GM12801 (cell line): ENCODE measurements around the gene DCK.

Source experiments
- TF ChIP-seq, protein P1 (sequence below): IDR thresholded peaks from one replicate; pipeline ENCODE4 v1.5.1; 2011; ENCODE audit warnings: control low read depth; ENCODE audit not compliant: insufficient read length; ENCODE audit errors: extremely low read depth

Gene DCK

DNA sequence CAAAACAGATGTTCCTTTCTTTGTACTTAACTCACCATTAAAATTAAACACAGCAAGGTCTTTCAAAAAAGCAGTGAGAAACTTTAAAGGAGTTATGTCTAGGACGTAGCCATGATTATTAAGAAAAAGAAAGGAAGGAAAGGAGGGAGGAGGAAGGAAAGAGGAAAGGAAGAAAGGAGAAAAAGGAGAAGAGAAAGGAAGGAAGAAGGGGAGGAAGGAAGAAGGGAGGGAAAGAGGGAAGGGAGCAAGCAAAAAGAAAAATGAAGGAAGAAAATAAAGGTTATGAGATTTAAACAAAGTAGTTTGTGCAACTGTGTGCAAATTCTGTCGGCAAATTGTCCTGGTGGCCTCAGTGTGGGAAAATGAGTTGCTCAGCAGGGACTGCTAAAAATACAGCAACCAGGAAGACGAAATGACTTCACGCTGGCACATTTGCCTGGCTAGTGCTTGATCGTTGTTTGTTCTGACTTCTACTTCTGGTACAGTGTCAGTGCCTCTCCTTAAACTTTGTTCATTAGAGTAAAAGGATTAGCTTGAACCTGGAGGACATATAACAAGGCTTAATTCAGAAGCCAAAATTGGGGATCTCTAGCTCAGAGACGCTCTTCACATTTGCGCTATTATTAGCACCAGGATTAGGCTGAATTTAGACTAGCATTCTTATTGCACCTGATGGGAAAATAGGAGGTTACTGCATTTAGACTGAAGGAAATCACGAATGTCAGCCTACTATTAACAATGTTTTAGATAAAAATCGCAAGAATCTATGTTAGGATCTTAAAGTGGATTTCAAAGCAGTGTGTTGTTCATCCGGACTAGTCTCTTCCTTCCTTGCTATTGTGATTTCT lies 81.2 kb downstream of the DCK start:
- TF ChIP-seq, protein P1, sequence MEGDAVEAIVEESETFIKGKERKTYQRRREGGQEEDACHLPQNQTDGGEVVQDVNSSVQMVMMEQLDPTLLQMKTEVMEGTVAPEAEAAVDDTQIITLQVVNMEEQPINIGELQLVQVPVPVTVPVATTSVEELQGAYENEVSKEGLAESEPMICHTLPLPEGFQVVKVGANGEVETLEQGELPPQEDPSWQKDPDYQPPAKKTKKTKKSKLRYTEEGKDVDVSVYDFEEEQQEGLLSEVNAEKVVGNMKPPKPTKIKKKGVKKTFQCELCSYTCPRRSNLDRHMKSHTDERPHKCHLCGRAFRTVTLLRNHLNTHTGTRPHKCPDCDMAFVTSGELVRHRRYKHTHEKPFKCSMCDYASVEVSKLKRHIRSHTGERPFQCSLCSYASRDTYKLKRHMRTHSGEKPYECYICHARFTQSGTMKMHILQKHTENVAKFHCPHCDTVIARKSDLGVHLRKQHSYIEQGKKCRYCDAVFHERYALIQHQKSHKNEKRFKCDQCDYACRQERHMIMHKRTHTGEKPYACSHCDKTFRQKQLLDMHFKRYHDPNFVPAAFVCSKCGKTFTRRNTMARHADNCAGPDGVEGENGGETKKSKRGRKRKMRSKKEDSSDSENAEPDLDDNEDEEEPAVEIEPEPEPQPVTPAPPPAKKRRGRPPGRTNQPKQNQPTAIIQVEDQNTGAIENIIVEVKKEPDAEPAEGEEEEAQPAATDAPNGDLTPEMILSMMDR = no peak
